GM15510 (cell line): ENCODE results near the gene PKDCC.

ENCODE experiments used
- POLR2A ChIP-seq: IDR thresholded peaks from 3 replicates; pipeline ENCODE4 v1.6.1; 2011; ENCODE audit warnings: borderline replicate concordance; ENCODE audit not compliant: insufficient read length; ENCODE audit errors: extremely low read depth

The PKDCC gene

GRCh38 chr2:42041377-42042127 lies 6.3 kb upstream of the PKDCC start:
- TF ChIP-seq POLR2A, result no peak

GRCh38 chr2:42042631-42043355 lies 5.0 kb upstream of the PKDCC start:
- TF ChIP-seq POLR2A, result no peak

GRCh38 chr2:42043789-42044394 lies 3.9 kb upstream of the PKDCC start:
- TF ChIP-seq POLR2A, result no peak

- TF ChIP-seq POLR2A, result no peak
Observed at GRCh38 chr2:42044939-42045338, 2.9 kb upstream of the PKDCC start.

- no peak for TF ChIP-seq POLR2A
Observed at GRCh38 chr2:42045352-42045751, 2.5 kb upstream of the PKDCC start.

- TF ChIP-seq POLR2A, result no peak
Observed at GRCh38 chr2:42045848-42046748, 1.7 kb upstream of the PKDCC start.

- no peak for TF ChIP-seq POLR2A
Observed at GRCh38 chr2:42046819-42047487, 868 bp upstream of the PKDCC start.

GRCh38 chr2:42048299-42049220 lies 739 bp downstream of the PKDCC start:
- no peak for TF ChIP-seq POLR2A

GRCh38 chr2:42049221-42050009 lies 1.6 kb downstream of the PKDCC start:
- TF ChIP-seq POLR2A, result no peak

- no peak for TF ChIP-seq POLR2A
Observed at GRCh38 chr2:42050010-42050702, 2.3 kb downstream of the PKDCC start.

GRCh38 chr2:42050703-42051542 lies 3.1 kb downstream of the PKDCC start:
- no peak for TF ChIP-seq POLR2A
